Measurements from ENCODE around the gene TTC34.

DNA sequence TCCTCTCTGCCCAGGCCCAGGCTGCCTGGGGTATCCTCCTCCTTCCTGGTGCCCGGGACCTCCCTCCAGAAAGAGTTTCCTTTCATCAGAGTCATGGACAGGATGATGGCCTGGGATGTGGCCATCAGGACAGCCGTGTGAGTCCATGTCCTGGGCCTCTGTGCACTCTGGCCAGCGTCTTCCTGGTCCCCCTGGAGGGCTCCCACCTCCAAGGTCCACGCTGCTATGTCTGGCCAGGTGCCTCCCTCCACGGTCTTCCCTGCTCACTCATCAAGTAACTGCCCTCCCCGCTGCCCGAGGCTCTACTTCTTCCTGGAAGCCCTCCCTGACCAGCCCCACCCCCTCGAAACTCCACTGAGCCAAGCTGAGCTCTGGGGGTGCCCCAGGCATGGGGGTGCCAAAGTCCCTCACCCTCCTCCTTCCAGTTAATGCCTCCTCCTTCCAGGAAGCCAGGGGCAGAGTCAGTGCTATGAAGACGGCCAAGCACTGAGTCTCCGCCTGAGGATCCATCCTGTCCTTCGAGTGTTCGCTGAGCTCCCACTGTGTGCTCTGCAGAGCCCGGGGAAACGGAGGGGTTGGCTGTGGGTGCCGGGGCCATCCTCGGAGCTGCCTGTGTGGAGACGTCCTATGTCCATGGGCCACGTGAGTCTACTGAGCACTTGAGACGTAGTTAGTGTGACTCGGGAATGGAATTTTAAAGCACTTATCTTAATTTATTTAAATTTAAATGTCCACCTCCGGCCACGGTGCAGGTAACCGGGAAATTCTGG is 28.5 kb upstream of the TTC34 start:
- no peak for TF ChIP-seq EZH2 (IDR thresholded peaks at IDR 0.05; ENCODE audit: borderline replicate concordance, low read length)
- TF ChIP-seq, protein P1, sequence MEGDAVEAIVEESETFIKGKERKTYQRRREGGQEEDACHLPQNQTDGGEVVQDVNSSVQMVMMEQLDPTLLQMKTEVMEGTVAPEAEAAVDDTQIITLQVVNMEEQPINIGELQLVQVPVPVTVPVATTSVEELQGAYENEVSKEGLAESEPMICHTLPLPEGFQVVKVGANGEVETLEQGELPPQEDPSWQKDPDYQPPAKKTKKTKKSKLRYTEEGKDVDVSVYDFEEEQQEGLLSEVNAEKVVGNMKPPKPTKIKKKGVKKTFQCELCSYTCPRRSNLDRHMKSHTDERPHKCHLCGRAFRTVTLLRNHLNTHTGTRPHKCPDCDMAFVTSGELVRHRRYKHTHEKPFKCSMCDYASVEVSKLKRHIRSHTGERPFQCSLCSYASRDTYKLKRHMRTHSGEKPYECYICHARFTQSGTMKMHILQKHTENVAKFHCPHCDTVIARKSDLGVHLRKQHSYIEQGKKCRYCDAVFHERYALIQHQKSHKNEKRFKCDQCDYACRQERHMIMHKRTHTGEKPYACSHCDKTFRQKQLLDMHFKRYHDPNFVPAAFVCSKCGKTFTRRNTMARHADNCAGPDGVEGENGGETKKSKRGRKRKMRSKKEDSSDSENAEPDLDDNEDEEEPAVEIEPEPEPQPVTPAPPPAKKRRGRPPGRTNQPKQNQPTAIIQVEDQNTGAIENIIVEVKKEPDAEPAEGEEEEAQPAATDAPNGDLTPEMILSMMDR (IDR thresholded peaks at IDR 0.05; ENCODE audit: low read length) = no peak
